ENCODE measurements around the gene MARK3.

MARK3 gene

GRCh38 chr14:103348154-103348553, 37.1 kb upstream of the MARK3 start:
- Histone ChIP-seq H3K4me3 (replicated peaks; ENCODE audit: insufficient read depth, low read length) (no peak overlapping the region), H3K27ac (replicated peaks) (no peak overlapping the region), H3K27me3 (ENCODE audit: insufficient read depth, poor library complexity, severe bottlenecking) (no peaks in the 10 kb centered on the region)
- TF ChIP-seq REST (IDR thresholded peaks at IDR 0.05; ENCODE audit: insufficient replicate concordance, low read depth): no peak
- TF ChIP-seq, protein P1, sequence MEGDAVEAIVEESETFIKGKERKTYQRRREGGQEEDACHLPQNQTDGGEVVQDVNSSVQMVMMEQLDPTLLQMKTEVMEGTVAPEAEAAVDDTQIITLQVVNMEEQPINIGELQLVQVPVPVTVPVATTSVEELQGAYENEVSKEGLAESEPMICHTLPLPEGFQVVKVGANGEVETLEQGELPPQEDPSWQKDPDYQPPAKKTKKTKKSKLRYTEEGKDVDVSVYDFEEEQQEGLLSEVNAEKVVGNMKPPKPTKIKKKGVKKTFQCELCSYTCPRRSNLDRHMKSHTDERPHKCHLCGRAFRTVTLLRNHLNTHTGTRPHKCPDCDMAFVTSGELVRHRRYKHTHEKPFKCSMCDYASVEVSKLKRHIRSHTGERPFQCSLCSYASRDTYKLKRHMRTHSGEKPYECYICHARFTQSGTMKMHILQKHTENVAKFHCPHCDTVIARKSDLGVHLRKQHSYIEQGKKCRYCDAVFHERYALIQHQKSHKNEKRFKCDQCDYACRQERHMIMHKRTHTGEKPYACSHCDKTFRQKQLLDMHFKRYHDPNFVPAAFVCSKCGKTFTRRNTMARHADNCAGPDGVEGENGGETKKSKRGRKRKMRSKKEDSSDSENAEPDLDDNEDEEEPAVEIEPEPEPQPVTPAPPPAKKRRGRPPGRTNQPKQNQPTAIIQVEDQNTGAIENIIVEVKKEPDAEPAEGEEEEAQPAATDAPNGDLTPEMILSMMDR (IDR thresholded peaks at IDR 0.05; ENCODE audit: insufficient read depth, low read length): no peak
- no peak for TF ChIP-seq POLR2AphosphoS5 (IDR thresholded peaks at IDR 0.05; ENCODE audit: low read depth)
- TF ChIP-seq GABPA (IDR thresholded peaks at IDR 0.05; ENCODE audit: low read depth): no peak
- TF ChIP-seq SPI1 (IDR thresholded peaks at IDR 0.05; ENCODE audit: borderline replicate concordance, low read depth): no peak
- no peak for DNase-seq (ENCODE audit: low read depth in 1 of 2, low spot score in 1 of 2)

DNA sequence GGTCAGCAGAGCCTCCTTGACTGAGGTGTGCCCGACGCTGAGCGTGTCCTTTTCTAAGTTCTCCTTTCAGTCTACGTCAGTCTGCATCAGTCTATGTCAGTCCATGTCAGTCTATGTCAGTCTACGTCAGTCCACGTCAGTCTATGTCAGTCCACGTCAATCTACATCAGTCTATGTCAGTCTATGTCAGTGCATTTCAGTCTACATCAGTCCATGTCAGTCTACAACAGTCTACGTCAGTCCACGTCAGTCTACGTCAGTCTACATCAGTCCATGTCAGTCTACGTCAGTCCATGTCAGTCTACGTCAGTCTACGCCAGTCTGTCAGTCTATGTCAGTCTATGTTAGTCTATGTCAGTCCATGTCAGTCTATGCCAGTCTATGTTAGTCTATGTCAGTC, 35.2 kb upstream of the MARK3 start:
- no peak overlapping the region for H3K4me3 ChIP-seq (replicated peaks; ENCODE audit: insufficient read depth, low read length)
- H3K27me3 ChIP-seq (ENCODE audit: insufficient read depth, poor library complexity, severe bottlenecking): no peaks in the 10 kb centered on the region
- TF ChIP-seq REST (IDR thresholded peaks at IDR 0.05; ENCODE audit: insufficient replicate concordance, low read depth) (no peak), POLR2AphosphoS5 (IDR thresholded peaks at IDR 0.05; ENCODE audit: low read depth) (no peak), GABPA (IDR thresholded peaks at IDR 0.05; ENCODE audit: low read depth) (no peak), SPI1 (IDR thresholded peaks at IDR 0.05; ENCODE audit: borderline replicate concordance, low read depth) (no peak)
- TF ChIP-seq, protein P1 (IDR thresholded peaks at IDR 0.05; ENCODE audit: insufficient read depth, low read length): no peak
- no peak for DNase-seq (ENCODE audit: low read depth in 1 of 2, low spot score in 1 of 2)
- no peak overlapping the region for H3K27ac ChIP-seq (replicated peaks)

GRCh38 chr14:103353362-103353761, 31.9 kb upstream of the MARK3 start:
- TF ChIP-seq REST (IDR thresholded peaks at IDR 0.05; ENCODE audit: insufficient replicate concordance, low read depth) (no peak), POLR2AphosphoS5 (IDR thresholded peaks at IDR 0.05; ENCODE audit: low read depth) (no peak)
- DNase-seq (ENCODE audit: low read depth in 1 of 2, low spot score in 1 of 2): no peak
- Histone ChIP-seq H3K27ac (replicated peaks) (no peak overlapping the region), H3K27me3 (ENCODE audit: insufficient read depth, poor library complexity, severe bottlenecking) (no peaks in the 10 kb centered on the region), H3K4me3 (replicated peaks; ENCODE audit: insufficient read depth, low read length) (no peak overlapping the region)

DNA sequence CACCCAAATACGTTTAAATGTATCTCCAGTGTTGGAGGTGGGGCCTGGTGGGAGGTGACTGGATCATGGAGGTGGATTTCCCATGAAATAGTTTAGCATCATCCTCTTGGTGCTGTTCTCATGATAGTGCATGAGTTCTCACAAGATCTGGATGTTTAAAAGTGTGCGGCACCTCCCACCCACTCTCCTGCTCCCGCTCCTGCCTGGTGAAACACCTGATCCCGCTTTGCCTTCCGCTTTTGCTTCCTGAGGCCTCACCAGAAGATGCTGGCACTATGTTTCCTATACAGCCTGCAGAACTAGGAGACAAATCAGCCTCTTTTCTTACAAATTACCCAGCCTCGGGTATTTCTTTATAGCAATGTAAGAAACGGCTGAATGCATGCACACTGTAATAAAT, 31.1 kb upstream of the MARK3 start:
- no peak for TF ChIP-seq SPI1 (IDR thresholded peaks at IDR 0.05; ENCODE audit: borderline replicate concordance, low read depth)
- Histone ChIP-seq H3K27me3 (ENCODE audit: insufficient read depth, poor library complexity, severe bottlenecking) (no peaks in the 10 kb centered on the region), H3K4me3 (replicated peaks; ENCODE audit: insufficient read depth, low read length) (no peak overlapping the region), H3K27ac (replicated peaks) (no peak overlapping the region)
- no peak for DNase-seq (ENCODE audit: low read depth in 1 of 2, low spot score in 1 of 2)

Data from HL-60 (cell line).